NOMO-1 treated with dmso at 0.1 percent for 144 hours (cell line): ENCODE results near the gene WNK2.

Experiments used
- DNase-seq: peaks from one replicate; lab custom pipeline; 2025; ENCODE audit not compliant: unreplicated experiment; lab: John Stamatoyannopoulos, UW

The WNK2 gene

GRCh38 chr9:93264338-93265125 lies 80.6 kb downstream of the WNK2 start:
- no peak for DNase-seq

DNA sequence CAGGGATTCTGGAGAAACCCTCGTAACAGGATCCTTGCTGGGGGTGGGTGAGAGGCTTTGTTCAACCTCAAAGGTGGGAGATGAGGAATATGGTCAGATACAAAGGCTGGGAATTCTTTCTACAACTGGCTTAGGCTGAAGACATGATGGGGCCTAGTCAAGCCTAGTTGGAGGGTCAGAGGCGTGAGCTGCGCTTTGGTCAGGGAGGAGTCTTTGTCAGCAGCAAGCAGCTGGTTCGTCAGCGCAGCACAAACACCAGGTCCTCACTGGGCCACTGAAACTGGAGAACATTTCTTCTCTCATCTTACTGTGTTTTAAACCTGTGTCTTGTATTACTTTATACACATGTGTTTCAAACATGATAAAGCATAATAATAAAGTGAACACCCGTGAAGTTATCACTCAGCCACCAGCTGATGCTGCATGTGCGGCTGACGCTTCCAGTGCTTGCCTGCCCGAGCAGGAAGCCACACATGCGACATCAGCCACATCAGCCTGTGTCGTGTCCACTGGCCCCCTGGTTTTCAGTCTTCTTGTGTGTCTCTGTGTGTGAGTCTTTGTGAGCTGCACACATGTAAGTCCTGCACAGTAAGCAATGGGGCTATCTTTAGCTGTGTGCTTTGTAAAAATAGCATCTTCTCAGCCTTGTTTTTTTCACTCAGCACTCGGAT lies 81.5 kb downstream of the WNK2 start:
- no peak for DNase-seq

GRCh38 chr9:93265972-93266371 lies 82.0 kb downstream of the WNK2 start:
- DNase-seq: no peak

DNA sequence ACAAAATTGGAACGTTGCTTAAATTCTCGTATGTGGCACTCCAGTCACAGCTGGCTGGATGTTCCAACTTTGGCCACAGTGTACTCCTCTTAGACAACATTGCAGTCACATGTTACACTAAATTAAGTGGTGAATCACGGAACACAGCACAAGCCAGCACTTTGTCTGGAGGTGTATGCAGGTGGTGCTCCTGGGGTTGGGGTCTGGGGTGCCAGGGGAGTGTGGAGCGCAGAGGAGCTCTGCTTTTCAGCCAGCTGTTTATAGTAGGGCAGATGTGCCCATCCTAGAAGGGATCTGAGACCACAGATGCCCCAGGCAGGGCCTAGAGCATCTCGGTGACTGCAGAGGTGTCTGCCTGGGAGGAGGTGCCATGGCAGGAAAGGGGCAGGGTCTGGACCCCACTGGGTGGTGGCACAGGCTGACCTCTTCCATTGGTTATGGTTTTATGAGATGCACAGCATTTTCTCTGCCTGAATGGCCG lies 82.6 kb downstream of the WNK2 start:
- no peak for DNase-seq

- no peak for DNase-seq
These were observed 83.2 kb downstream of the WNK2 start for GRCh38 chr9:93267091-93267541.

- DNase-seq: no peak
These were observed 84.0 kb downstream of the WNK2 start for GRCh38 chr9:93267681-93268505.

- DNase-seq: no peak
These were observed 84.8 kb downstream of the WNK2 start for GRCh38 chr9:93268551-93269314.

GRCh38 chr9:93270976-93271375 lies 87.0 kb downstream of the WNK2 start:
- DNase-seq: no peak

DNA sequence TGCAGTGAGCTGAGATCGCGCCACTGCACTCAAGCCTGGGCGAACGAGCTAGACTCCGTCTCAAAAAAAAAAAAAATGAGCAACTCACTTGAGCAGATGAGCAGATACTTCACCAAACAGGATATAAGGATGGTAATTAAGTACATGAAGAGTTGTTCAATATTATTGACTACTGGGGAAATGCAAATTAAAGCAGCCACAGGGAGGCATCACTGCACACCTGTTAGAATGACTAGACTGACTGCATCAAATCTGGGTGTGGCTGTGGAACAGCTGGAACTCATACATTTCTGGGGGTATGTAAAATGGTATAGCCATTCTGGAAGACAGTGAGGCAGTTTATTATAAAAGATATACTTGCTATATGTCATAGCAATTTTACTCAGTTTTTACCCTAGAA lies 93.0 kb downstream of the WNK2 start:
- DNase-seq: no peak

DNA sequence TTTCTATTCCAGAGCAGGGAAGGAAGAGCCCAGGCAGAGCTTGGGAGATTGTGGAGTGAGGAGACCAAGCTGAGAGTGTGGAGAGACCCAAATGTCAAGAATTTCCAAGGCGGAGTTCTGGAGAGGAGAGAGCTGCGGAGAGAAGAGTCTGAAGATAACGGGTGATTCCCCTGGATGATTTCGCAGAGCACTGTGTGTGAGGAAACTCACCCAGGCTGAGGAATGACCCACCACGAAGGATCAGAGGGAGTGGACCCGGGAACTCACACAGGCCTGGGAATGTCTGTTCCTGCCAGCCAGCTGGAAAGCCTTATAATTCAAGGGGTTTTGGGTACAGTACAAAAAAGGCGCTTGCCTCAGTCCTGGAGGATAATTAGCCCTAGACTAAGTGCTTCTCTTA lies 94.2 kb downstream of the WNK2 start:
- no peak for DNase-seq

GRCh38 chr9:93280661-93281259 lies 96.8 kb downstream of the WNK2 start:
- no peak for DNase-seq

DNA sequence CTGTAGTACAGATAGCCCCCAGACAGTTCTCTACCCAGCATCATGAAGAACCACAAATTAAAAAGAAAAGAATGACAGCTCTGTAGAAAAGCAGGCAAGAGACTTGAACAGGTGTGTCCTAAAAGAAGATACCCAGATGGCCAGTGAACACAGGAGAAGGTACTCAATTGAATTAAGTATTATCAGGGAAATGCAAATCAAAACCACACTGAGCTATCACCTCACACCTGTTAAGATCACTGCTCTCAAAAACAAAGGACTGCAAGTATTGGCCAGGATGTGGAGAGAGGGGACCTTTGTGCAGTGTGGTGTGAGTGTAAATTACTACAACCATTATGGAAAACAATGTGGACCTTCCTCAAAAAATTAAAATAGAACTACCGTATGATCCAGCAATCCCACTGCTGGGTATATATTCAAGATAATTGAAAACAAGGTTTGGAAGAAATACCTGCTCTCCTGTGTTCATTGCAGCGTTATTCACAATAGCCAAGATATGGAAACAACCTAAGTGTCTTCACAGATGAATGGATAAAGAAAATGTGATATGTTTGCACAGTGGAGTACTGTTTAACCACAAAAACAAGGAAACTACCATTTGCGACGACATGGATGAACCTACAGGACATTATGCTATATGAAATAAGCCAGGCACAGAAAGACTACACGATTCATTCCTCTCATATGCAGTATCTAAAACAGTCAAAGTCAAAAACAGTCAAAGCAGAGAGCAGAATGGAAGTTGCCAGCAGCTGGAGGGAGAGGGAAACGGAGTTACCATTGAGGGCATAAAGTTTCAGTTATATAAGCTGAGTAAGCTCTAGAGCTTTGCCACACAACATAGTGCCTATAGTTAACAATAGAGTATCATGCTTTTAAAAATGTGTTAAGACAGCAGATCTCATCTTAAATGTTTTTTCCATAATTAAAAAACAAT lies 102.6 kb downstream of the WNK2 start:
- DNase-seq: no peak

- no peak for DNase-seq
These were observed 103.2 kb downstream of the WNK2 start for GRCh38 chr9:93287189-93287552.

GRCh38 chr9:93287593-93287992 lies 103.7 kb downstream of the WNK2 start:
- no peak for DNase-seq

- DNase-seq: peak; percentile 3
These were observed 104.4 kb downstream of the WNK2 start for GRCh38 chr9:93288341-93288740.

- no peak for DNase-seq
These were observed 105.2 kb downstream of the WNK2 start for GRCh38 chr9:93288891-93289883.

DNA sequence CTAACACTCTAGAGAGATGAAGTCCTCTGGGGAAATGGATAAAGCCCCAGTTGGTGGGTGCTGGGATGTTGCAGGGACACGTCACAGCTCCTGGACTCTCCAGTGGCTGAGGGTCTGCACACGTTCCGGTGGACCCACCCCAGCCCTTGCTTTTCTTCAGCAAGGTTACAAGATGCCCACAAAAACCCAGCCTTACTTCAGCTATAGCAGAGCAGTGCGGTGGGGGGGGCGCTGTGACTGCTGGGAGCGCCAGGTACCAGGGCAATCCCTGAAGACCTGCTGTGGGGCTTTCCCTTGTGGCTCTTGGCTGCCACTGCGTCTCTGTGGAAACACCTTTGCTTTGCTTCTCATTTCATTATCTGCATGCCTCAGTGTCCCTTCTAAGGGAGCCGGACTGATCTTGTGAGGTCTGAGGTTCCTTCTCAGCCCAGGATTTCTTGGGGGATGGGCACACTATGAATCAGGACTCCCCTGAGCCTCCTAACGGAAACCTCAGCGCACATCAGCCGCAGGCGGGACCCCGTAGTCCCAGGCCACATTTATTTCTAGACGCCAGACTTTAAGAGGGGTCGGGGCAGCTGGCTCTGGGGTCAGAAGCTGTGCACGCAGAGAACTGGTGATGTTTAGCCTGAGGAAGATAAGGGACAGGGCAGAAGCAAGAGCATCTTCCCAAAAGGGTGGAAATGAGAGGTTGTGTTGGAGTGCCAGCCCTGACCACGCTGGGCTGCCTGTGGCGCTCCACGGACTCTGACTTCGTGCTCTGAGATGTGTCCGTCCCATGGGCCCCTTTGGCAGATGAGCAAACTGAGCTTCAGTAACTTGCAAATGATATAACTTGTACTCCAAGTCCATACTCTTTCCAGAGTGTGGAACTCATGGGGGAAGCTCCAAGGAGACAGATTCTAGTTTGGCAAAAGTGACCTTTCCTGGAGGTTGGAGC lies 106.8 kb downstream of the WNK2 start:
- no peak for DNase-seq
